ENCODE data around the gene OR52B2. TPM values are rescaled to one million over a fixed set of nuclear protein-coding genes. Genes with fewer than 3 reads are reported as not detected.

The OR52B2 gene
- total and polyA plus RNA-seq, 4 donors, result 0.33 TPM; not detected in 3

DNA sequence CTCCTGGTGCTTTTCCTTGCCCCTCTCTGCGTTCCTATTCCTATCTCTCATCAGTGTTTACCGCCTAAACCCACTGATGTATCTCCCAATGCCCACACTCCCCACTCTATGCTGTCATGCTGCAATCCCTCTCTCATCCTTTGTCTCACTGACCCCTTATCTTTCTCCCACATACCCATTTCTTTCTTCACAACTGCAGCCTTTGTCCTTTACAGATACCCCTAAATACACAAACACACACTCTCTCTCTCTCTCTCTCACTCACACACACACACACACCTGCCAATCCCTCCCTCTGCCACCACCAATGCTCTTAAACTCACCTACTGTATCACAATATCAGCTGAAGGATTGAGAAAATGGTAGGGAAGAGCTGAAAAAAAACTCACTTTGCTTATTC lies 5.3 kb upstream of the OR52B2 start (continued):
- TF ChIP-seq, protein P1, sequence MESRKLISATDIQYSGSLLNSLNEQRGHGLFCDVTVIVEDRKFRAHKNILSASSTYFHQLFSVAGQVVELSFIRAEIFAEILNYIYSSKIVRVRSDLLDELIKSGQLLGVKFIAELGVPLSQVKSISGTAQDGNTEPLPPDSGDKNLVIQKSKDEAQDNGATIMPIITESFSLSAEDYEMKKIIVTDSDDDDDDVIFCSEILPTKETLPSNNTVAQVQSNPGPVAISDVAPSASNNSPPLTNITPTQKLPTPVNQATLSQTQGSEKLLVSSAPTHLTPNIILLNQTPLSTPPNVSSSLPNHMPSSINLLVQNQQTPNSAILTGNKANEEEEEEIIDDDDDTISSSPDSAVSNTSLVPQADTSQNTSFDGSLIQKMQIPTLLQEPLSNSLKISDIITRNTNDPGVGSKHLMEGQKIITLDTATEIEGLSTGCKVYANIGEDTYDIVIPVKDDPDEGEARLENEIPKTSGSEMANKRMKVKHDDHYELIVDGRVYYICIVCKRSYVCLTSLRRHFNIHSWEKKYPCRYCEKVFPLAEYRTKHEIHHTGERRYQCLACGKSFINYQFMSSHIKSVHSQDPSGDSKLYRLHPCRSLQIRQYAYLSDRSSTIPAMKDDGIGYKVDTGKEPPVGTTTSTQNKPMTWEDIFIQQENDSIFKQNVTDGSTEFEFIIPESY (IDR thresholded peaks at IDR 0.05), result no peak
- TF ChIP-seq HNF4A (conservative IDR thresholded peaks at IDR 0.05), result no peak
- no peak for TF ChIP-seq FOXA2 (IDR thresholded peaks at IDR 0.05)
- no peak for TF ChIP-seq HNF4G (IDR thresholded peaks at IDR 0.05)
- no peak for TF ChIP-seq RXRA (IDR thresholded peaks at IDR 0.05)
- TF ChIP-seq EGR1 (IDR thresholded peaks at IDR 0.05; ENCODE audit: low read depth in 2 of 2), result no peak
- TF ChIP-seq YY1 (IDR thresholded peaks at IDR 0.05), result no peak
- no peak for TF ChIP-seq NR2F2 (IDR thresholded peaks at IDR 0.05)

DNA sequence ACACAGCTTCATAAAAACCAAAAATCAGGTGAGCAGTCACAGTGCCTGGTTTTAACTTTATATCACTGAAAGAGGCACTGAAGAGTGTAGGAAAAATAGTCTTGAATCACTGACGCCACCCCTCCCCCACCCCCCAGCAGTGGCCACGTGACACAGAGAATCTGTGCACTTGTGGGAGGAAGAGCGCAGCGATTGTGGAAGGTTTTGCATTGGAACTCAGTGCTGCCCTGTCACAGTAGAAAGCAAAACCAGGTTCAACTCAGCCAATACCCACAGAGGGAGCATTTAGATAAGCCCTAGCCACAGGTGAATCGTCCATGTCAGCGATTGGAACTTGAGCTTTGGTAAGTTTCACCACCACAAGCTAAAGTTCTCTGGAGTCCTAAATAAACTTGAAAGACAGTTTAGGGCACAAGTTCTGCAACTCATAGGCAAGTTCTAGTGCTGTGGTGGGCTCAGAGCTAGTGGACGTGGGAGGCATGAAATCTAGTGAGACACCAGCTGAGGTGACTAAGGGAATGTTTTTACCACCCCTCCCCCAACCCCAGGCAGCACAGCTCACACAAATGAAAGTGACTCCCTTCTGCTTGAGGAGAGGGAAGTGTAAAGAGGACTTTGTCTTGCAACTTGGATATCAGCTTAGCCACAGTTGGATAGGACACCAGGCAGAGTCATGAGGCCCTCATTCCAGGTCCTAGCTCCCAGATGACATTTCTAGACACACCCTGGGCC lies 13.3 kb downstream of the OR52B2 start:
- TF ChIP-seq, protein P2, sequence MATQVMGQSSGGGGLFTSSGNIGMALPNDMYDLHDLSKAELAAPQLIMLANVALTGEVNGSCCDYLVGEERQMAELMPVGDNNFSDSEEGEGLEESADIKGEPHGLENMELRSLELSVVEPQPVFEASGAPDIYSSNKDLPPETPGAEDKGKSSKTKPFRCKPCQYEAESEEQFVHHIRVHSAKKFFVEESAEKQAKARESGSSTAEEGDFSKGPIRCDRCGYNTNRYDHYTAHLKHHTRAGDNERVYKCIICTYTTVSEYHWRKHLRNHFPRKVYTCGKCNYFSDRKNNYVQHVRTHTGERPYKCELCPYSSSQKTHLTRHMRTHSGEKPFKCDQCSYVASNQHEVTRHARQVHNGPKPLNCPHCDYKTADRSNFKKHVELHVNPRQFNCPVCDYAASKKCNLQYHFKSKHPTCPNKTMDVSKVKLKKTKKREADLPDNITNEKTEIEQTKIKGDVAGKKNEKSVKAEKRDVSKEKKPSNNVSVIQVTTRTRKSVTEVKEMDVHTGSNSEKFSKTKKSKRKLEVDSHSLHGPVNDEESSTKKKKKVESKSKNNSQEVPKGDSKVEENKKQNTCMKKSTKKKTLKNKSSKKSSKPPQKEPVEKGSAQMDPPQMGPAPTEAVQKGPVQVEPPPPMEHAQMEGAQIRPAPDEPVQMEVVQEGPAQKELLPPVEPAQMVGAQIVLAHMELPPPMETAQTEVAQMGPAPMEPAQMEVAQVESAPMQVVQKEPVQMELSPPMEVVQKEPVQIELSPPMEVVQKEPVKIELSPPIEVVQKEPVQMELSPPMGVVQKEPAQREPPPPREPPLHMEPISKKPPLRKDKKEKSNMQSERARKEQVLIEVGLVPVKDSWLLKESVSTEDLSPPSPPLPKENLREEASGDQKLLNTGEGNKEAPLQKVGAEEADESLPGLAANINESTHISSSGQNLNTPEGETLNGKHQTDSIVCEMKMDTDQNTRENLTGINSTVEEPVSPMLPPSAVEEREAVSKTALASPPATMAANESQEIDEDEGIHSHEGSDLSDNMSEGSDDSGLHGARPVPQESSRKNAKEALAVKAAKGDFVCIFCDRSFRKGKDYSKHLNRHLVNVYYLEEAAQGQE (IDR thresholded peaks at IDR 0.05), result no peak
- no peak for TF ChIP-seq HNF4G (IDR thresholded peaks at IDR 0.05)
- no peak for TF ChIP-seq EGR1 (IDR thresholded peaks at IDR 0.05; ENCODE audit: low read depth in 2 of 2)
- no peak for TF ChIP-seq RXRA (IDR thresholded peaks at IDR 0.05)
- TF ChIP-seq TAF1 (conservative IDR thresholded peaks at IDR 0.05), result no peak
- TF ChIP-seq, protein P3, sequence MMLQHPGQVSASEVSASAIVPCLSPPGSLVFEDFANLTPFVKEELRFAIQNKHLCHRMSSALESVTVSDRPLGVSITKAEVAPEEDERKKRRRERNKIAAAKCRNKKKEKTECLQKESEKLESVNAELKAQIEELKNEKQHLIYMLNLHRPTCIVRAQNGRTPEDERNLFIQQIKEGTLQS (IDR thresholded peaks at IDR 0.05), result no peak
- TF ChIP-seq FOXA2 (IDR thresholded peaks at IDR 0.05), result no peak
- TF ChIP-seq JUND (IDR thresholded peaks at IDR 0.05), result no peak
- no peak for TF ChIP-seq HNF4A (conservative IDR thresholded peaks at IDR 0.05)
- no peak for TF ChIP-seq GABPA (IDR thresholded peaks at IDR 0.05 in 1 of 2, conservative IDR thresholded peaks at IDR 0.05 in 1 of 2)
- TF ChIP-seq, protein P1 (IDR thresholded peaks at IDR 0.05), result no peak
- TF ChIP-seq, protein P4, sequence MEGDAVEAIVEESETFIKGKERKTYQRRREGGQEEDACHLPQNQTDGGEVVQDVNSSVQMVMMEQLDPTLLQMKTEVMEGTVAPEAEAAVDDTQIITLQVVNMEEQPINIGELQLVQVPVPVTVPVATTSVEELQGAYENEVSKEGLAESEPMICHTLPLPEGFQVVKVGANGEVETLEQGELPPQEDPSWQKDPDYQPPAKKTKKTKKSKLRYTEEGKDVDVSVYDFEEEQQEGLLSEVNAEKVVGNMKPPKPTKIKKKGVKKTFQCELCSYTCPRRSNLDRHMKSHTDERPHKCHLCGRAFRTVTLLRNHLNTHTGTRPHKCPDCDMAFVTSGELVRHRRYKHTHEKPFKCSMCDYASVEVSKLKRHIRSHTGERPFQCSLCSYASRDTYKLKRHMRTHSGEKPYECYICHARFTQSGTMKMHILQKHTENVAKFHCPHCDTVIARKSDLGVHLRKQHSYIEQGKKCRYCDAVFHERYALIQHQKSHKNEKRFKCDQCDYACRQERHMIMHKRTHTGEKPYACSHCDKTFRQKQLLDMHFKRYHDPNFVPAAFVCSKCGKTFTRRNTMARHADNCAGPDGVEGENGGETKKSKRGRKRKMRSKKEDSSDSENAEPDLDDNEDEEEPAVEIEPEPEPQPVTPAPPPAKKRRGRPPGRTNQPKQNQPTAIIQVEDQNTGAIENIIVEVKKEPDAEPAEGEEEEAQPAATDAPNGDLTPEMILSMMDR (IDR thresholded peaks at IDR 0.05; ENCODE audit: low read depth, low read length, missing input control), result no peak
- no peak for TF ChIP-seq NR2F2 (IDR thresholded peaks at IDR 0.05)
- TF ChIP-seq RAD21 (IDR thresholded peaks at IDR 0.05), result no peak
- TF ChIP-seq FOXA1 (IDR thresholded peaks at IDR 0.05), result no peak
- no peak for TF ChIP-seq SP1 (IDR thresholded peaks at IDR 0.05)
- H3K9ac ChIP-seq (ENCODE audit: low read depth in 1 of 2, low read length in 2 of 2), result no peak overlapping the region
- H3K27me3 ChIP-seq (ENCODE audit: control insufficient read depth in 4 of 4, insufficient read depth in 4 of 4, low read length in 3 of 4), result no peaks in the 10 kb centered on the region
- no peaks in the 10 kb centered on the region for H3K36me3 ChIP-seq (ENCODE audit: control insufficient read depth in 4 of 4, insufficient read depth in 3 of 4, low read depth in 1 of 4, low read length in 3 of 4)
- no peaks in the 10 kb centered on the region for H3K4me1 ChIP-seq (ENCODE audit: control insufficient read depth in 4 of 4, insufficient read depth in 4 of 4, low read length in 3 of 4)
- H3K9me3 ChIP-seq (ENCODE audit: control insufficient read depth in 4 of 4, low read length in 3 of 4), result peaks cover 0 to 5% (median 1%) of the 10 kb centered on the region in 4 donors
- no peak overlapping the region for H3K4me3 ChIP-seq (ENCODE audit: low read depth in 1 of 3, low read length in 3 of 3)
- no peak for DNase-seq (ENCODE audit: low spot score)
- 76% methylated on average over 7 of the region's 7 CpGs for WGBS
- no peak overlapping the region for H3K27ac ChIP-seq (ENCODE audit: low read depth in 1 of 2, low read length in 2 of 2)
